GM10248 (cell line): ENCODE results near the gene BCL2.

Experiments
- CTCF ChIA-PET: fragments of 300-600 bp; sonication (Branson Sonifier 250); formaldehyde crosslinking; extraction: SDS; loops from one replicate; lab custom pipeline; 2021; ENCODE audit warnings: antibody characterized with exemption; lab: Yijun Ruan, JAX
- POLR2A ChIA-PET: fragments of 350-650 bp; sonication (Branson Sonifier 250); formaldehyde crosslinking; extraction: SDS; loops from one replicate; lab custom pipeline; 2020; ENCODE audit warnings: antibody characterized with exemption; lab: Yijun Ruan, JAX
- DNase-seq: peaks from one replicate; pipeline ENCODE4 v3.0.0; 2012; ENCODE audit errors: extremely low spot score
- TF ChIP-seq, protein P1 (sequence below): IDR thresholded peaks from 2 replicates; pipeline ENCODE4 v1.5.1; 2012; ENCODE audit warnings: mild to moderate bottlenecking, low read depth; ENCODE audit errors: extremely low read depth, missing control alignments, control extremely low read depth

BCL2 gene

GRCh38 chr18:63264871-63265270, 54.7 kb downstream of the BCL2 start:
- POLR2A ChIA-PET = no interaction called here
- CTCF ChIA-PET = interaction anchor here (1.8 to 2.0 kb wide), 2 partner anchors 8 to 20 kb away, joined by 3 to 4 read pairs; no protein-coding TSS in a partner anchor
- DNase-seq = no peak
- TF ChIP-seq, protein P1, sequence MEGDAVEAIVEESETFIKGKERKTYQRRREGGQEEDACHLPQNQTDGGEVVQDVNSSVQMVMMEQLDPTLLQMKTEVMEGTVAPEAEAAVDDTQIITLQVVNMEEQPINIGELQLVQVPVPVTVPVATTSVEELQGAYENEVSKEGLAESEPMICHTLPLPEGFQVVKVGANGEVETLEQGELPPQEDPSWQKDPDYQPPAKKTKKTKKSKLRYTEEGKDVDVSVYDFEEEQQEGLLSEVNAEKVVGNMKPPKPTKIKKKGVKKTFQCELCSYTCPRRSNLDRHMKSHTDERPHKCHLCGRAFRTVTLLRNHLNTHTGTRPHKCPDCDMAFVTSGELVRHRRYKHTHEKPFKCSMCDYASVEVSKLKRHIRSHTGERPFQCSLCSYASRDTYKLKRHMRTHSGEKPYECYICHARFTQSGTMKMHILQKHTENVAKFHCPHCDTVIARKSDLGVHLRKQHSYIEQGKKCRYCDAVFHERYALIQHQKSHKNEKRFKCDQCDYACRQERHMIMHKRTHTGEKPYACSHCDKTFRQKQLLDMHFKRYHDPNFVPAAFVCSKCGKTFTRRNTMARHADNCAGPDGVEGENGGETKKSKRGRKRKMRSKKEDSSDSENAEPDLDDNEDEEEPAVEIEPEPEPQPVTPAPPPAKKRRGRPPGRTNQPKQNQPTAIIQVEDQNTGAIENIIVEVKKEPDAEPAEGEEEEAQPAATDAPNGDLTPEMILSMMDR = no peak

GRCh38 chr18:63263444-63263843, 56.1 kb downstream of the BCL2 start:
- TF ChIP-seq, protein P1 = no peak
- ChIA-PET CTCF (no interaction called here), POLR2A (no interaction called here)
- DNase-seq = no peak

DNA sequence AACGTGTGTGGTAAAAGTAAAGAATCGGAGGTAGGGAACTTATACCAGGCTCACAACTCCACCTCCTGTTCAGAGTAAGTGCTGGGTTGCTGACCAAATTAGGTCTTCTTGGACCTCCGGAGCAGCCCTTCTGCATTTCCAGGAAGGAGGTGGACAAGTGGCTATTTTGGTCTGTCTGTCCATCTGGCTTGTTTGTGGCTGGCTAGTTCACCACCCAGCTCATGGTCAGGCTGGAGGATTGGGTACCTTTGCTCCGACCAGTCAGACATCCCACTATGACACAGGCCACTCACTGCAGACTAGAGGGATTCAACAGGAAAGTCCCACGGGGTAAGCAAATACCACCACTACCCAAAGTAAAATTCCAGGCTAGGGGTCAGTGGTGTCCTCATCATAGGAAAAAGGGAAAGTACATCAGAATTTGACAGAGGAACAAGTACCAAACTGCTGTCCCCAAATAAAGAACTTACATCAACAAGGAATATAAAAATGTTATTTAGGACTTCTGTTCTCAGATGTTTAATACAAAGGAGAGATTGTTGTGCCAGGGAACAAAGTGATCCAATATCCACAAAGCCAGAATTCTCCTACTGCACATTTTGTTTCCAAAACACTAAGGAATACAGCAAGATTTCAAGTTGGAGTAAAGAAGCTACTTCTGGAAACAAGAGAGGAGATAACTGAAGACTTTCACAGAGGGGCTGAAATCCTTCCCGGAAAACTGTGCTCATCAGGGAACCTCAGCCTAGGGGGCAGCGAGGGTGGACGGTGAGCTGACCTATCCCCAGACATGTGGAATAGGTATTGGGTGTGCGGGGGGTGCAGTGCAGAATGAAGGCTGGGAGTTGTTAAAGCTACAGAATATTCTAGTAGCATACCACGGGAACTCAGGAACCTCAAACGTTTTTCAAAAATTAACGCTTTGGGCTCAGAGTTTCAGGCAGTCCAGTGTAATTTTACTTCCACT, 56.9 kb downstream of the BCL2 start:
- TF ChIP-seq, protein P1 = no peak
- ChIA-PET POLR2A (no interaction called here), CTCF (interaction anchor here (2.2 kb wide), 1 partner anchor 11 kb away, joined by 10 read pairs; no protein-coding TSS in a partner anchor)
- DNase-seq = no peak

- ChIA-PET CTCF (interaction anchor here (0.8 to 2.2 kb wide), 4 partner anchors 12 to 57 kb away, joined by 3 to 10 read pairs (median 3); no protein-coding TSS in a partner anchor), POLR2A (interaction anchor here (0.7 kb wide), 1 partner anchor 345 kb away, joined by 3 read pairs; no protein-coding TSS in a partner anchor)
- DNase-seq = no peak
- TF ChIP-seq, protein P1 = no peak
Observed at GRCh38 chr18:63261029-63261428, 58.5 kb downstream of the BCL2 start.

- ChIA-PET CTCF (interaction anchor here (0.8 to 2.2 kb wide), 3 partner anchors 13 to 58 kb away, joined by 3 to 10 read pairs (median 3); no protein-coding TSS in a partner anchor), POLR2A (interaction anchor here (0.7 kb wide), 1 partner anchor 345 kb away, joined by 3 read pairs; no protein-coding TSS in a partner anchor)
- TF ChIP-seq, protein P1 = no peak
- DNase-seq = no peak
Observed at GRCh38 chr18:63260380-63260754, 59.2 kb downstream of the BCL2 start.

DNA sequence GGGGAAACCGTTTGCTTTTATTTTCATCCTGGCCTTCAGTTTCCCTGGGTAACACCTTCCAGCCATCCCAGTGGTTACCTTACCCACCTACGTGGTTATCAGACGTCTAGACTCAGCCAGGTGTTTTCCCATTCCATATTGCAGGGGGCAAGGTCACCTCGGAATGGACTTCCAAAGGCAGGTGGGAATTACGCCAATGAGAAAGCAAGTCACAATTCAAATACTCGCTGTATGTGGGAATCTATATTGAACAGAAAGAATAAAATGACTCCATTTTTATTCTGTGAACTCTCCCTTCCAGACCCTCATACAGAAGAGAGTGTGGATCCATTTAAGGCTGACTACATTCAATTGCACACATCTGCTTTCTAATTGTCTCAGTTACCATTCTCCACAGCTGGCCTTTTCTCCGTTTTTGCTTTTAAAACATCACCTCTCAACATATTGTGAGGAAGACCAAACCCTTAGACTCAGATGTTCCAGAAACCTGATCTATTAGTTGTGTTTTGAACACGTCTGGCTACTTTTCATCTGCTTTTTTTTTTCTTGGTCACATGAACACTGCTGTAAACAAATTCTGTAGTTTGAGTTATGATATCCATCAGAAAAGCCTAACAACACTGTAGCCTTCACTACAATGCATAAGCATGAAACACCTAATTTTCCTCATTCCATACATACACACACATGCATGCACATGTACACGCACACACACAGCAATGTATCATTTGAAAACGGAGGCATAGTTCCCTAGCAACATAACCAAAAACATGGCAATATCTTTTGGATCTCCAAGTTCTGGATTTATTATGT, 59.8 kb downstream of the BCL2 start:
- TF ChIP-seq, protein P1 = no peak
- ChIA-PET CTCF (interaction anchor here (2.3 kb wide), 1 partner anchor 58 kb away, joined by 11 read pairs; no protein-coding TSS in a partner anchor), POLR2A (no interaction called here)
- no peak for DNase-seq
